K562 (cell line): Measurements from ENCODE around the gene PLOD1.

Source experiments
- CTCF ChIP-seq, 3 experiments: IDR thresholded peaks in 2 of 3; conservative IDR thresholded peaks in 1 of 3; 2 replicates each; pipeline ENCODE4 v1.5.1; 2011 to 2012; ENCODE audit warnings: low read length in 3 of 3, mild to moderate bottlenecking in 3 of 3, control low read depth in 2 of 3, improper control_type of control experiment in 1 of 3, inconsistent platforms in 1 of 3, low read depth in 1 of 3, mixed read lengths in 1 of 3, moderate library complexity in 1 of 3; ENCODE audit not compliant: insufficient read depth in 2 of 3
- E4F1 ChIP-seq: fragments of 250-450 bp; sonication (Bioruptor Pico); IDR thresholded peaks from 2 replicates; pipeline ENCODE4 v1.5.0; 2021; ENCODE audit warnings: mild to moderate bottlenecking, borderline replicate concordance
- ELF1 ChIP-seq: fragments of 200-800 bp; sonication (Bioruptor generic); IDR thresholded peaks from 2 replicates; pipeline ENCODE4 v1.6.1; 2016; ENCODE audit warnings: missing genetic modification characterization, missing compliant biosample characterization
- ELF4 ChIP-seq: fragments of 450-650 bp; formaldehyde crosslinking; IDR thresholded peaks from 2 replicates; pipeline ENCODE4 v1.4.0; 2022; ENCODE audit warnings: missing genetic modification characterization
- NCOR1 ChIP-seq: fragments of 450-650 bp; IDR thresholded peaks from 2 replicates; pipeline ENCODE4 v1.6.1; 2016; ENCODE audit warnings: mild to moderate bottlenecking, moderate library complexity
- PRDM10 ChIP-seq: fragments of 450-650 bp; IDR thresholded peaks from 2 replicates; pipeline ENCODE4 v1.6.1; 2018; ENCODE audit not compliant: partially characterized antibody
- TCF7 ChIP-seq: sonication (generic); IDR thresholded peaks from 2 replicates; pipeline ENCODE4 v1.6.1; 2016; ENCODE audit warnings: antibody characterized with exemption, borderline replicate concordance
- ZNF232 ChIP-seq: sonication (generic); formaldehyde crosslinking; IDR thresholded peaks from 2 replicates; pipeline ENCODE4 v1.8.0; 2022; ENCODE audit warnings: mild to moderate bottlenecking, missing genetic modification reagents
- ZNF407 ChIP-seq: fragments of 450-650 bp; IDR thresholded peaks from 2 replicates; pipeline ENCODE4 v1.6.1; 2016; ENCODE audit warnings: low read depth

GRCh38 chr1:11998636-11999035 lies 64.1 kb downstream of the PLOD1 start:
- TF ChIP-seq ZNF232 (CRISPR knock-in tag) (no peak), ELF4 (CRISPR knock-in tag) (no peak), ELF1 (tag) (no peak), ZNF407 (no peak), TCF7 (no peak), E4F1 (CRISPR knock-in tag) (no peak), PRDM10 (no peak), CTCF (IDR thresholded peaks at IDR 0.05 in 2 of 3, conservative IDR thresholded peaks at IDR 0.05 in 1 of 3; ENCODE audit: insufficient read depth in 2 of 3, low read depth in 1 of 3, low read length in 3 of 3) (no peak), NCOR1 (no peak)
